Right hindlimb (tissue), 1 donor: ENCODE data around the gene ULBP3.

Experiments
- DNase-seq: peaks from one replicate; pipeline ENCODE4 v3.0.0-alpha.2; 2018

Gene ULBP3

DNA sequence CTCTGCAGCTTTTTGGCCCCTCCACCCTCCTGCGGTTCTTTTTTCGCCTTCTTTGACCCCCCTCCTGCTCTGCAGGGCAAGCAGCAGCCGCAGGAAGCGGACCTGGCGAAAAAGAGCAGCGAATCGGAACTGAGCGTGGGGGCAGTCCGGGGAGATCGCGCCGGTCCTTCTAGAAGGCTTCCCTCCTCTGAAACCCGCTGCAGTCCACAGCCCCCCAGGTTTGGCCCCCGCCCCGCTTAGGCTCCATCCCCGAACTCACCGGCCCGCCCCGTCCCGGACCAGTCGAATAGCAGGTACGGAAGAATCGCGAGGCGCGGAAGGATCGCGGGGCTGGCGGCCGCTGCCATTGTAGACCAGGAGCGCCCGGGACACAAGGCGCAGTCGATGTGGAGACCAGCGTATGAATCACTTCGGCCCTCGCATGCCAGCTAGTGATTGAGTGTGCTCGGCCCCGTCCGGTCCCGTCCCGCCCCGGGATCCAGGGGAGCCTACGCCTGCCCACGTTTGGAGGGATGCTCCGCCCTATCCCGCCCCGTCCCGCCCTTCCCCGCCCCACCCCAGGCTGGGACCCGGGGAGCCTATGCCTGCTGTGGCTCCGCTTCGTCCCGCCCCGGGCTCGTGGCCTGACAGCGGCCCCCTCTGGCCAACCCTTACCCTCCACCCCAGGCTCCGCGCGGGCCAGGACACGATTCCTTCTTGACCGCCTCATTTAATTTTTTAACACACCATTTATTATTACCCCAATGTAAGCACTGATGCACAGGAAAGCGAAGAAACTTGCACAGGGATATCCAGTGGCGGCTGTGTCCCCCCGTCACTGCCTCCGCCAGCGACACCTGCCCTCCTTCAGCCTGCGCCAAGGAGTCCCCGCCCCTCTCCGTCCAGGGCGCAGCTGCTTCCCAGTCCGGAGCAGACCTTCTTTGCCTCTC, at the start of gene ULBP3:
Gene ULBP3, minus strand, starts transcription at position 402 of the 929 bp plus-strand sequence. Its CDS starts 55 bp downstream, at position 347.
- DNase-seq, result peak; percentile 95

DNA sequence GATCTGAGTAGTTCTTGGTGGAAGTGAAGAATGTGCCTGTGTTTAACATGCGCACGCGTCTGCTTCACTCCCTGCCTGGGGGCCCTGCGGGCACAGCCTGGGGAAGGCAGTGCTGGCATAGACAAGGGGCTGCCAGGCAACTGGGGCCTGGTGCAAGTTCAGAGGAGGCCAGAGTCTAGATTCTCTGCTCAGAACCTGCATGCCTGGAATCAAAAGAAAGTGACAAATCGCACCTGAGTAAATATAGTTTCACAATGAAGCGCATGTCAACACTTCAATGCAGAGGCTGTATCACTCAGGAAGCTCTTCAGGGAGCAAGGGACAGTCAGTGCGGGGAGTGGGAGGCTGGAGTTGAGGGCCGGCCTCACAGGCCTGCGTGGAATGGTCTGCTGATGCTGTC, 49.7 kb upstream of the ULBP3 start:
- peak; percentile 29 for DNase-seq

DNA sequence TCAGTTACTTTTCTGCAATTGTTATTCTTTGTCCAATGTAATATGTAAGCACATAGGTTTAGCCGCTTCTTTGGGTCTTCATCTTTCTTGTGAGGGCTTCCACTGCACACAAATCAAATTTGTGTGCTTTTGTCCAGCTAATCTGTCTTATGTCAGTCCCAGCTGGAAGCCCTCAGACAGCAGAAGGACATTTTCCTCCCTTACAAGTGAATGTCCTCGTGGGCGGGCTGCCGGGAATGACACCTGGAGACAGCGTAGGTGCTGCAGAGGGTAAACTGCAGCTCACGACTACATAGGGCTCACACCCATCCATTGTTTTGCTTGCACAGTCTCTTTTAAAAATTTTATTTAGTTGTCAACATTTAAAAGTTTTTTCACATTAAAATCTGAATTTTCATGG, 49.3 kb upstream of the ULBP3 start:
- DNase-seq, result no peak

DNA sequence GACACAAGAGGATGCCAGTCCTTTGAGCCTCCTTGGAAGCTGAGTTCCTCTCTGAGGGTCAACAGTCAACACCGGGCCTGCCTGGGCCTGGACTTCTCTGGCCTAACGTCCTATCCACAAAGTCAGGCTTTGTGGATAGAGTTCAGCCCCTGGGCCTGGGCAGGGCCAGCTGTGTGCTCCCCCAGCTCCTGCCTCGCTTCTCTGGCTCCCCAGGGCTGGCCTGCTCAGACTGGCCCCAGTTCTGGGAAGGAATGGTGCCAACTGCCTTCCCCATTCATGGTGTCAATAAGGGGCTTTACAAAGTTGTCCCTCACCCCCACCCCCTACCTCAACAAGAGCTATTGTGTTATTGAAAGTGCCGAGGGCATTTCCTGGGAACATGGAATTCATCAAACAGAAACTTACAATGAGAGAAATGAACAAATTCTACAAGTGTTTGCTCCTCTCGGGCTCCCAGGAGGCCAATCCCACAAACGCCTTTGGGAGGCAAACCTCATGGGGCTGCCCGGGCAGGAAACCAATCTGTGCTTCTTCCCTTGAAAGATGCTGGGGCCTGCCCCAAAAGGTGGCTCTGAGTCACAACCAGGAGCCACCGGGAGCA, 47.4 kb upstream of the ULBP3 start:
- no peak for DNase-seq

DNA sequence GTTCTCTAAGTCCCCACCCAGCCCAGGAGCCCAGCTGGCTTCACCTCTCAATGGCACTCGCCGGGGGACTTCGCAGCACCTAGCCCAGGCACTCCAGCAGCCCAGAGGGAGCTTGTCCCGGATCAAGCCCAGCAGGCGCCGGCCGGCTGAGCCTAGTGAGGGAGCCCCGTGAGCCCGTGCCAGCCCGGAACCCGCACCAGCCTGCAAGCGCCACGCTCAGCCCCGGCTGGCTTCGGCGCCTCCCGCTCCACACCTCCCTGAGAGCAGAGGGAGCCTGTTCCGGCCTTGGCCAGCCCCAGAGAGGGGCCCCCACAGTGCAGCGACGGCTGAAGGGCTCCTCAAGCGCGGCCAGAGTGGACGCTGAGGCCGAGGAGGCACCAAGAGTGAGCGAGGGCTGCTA, 46.8 kb upstream of the ULBP3 start:
- no peak for DNase-seq

DNA sequence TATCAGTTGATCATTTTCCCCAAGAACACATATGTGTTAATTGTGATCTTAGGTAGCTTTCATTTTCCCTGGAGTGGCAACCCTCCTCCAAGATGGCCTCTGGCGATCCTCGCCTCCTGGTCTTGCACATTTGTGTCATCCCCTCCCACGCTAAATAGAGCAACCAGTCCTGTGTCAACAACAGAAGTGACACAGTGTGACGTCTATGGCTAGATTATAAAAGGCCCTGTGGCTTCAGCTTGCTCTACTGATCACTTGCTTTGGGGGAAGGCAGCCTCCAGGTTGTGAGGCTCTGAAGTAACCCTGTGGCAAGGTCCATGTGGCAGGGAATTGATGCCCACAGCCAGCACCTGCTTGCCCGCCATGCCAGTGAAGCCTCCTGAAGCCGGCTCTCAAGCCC, 43.3 kb upstream of the ULBP3 start:
- DNase-seq, result no peak

DNA sequence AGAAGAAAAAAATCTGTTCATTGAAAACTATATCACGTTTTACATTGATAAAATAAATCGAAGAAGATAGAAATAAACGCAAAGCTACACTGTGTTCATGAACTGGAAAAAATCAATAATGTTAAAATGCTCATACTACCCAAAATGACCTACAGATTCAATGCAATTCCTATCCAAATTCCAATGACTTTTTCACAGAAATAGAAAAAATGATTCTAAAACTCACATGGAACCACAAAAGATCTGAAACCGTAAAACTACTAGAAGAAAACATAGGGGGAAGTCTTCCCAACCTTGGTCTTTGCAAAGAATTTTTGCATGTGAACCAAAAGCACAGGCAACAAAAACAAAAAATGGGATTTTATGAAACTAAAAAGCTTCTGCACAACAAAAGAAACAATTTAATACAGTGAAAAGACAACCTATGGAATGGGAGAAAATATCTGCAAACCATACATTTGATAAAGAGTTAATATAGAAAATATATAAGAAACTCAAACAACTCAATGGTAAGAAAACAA, 33.9 kb upstream of the ULBP3 start:
- DNase-seq, result no peak

DNA sequence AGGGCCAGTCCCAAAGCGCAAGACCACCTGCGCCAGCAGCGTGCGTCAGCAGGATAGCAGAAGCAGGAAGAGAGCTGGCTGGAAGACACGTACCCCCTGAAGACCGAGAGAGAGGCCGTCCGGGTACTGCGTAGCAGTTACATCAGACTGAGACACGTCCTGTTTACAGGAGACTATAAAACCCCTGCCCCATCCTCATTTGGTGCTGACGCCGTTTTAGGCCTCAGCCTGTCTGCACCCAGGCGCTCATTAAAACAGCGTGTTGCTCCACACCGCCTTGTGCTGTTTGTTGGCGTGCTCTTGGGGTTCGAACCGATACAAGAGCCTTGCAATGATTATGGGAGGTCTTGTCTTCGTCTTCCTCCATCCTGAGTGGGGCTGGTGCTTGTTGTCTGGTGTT, 31.8 kb upstream of the ULBP3 start:
- no peak for DNase-seq

DNA sequence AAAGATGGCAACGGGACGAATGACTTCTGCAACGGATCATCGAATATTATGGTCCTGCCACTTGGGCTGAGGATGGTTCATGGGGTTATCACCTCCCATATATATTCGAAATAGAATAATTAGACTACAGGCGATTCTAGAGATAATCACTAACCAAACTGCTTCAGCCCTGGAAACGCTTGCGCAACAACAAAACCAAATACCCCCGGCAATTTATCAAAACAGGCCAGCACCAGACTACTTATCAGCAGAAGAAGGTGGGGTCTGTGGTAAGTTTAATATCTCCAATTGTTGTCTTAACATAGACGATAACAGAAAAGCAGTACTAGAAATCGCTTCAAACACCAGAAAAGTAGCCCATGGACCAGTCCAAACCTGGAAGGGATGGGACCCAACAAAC, 31.0 kb upstream of the ULBP3 start:
- no peak for DNase-seq

DNA sequence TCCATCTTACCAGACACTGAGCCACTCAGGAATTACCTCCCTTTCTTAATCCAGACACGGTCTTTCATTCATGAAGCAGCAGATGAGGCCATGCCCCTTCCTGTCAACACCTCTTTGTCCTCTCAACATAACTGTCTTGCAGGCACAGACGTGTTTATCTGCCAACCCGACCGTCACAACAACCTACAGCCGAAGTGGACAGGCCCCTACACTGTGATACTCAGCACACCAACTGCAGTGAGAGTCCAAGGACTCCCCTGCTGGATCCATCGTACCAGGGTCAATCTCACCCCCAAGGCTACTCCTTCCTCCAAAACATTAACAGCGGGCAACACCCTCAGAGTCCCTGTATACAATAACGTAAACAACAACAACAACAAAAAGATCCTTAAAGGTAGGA, 30.6 kb upstream of the ULBP3 start:
- DNase-seq, result no peak

DNA sequence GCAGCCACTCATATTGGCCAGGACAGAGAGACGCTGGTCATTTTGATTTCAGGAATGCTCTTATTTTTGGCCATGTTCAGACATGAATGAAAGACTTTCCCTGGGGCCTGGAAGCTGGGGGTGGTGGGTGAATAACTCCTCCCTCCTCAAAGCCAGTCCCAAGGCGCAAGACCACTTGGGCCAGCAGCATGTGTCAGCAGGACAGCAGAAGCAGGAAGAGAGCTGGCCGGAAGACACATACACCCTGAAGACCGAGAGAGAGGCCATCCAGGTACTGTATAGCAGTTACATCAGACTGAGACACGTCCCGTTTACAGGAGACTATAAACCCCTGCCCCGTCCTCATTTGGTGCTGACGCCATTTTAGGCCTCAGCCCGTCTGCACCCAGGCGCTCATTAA, 29.2 kb upstream of the ULBP3 start:
- no peak for DNase-seq

DNA sequence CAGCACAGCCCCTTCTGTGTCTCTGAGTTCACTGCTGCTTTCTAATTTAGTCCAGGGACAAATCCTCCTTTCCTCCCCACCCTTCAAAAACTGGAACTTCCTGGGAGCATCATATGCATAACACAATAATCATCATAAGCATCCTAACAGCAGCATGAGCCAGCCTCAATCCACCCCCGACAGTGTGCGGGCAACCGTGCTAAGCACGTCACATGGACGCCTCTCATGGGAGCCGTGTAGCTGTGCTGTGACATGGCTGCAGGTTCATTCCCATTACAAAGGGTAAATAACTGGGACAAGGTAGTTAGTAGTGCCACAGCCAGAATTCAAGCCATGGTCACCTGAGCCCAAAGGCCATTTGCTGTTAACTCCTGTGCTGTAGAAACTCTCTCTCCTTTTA, 24.5 kb upstream of the ULBP3 start:
- no peak for DNase-seq

DNA sequence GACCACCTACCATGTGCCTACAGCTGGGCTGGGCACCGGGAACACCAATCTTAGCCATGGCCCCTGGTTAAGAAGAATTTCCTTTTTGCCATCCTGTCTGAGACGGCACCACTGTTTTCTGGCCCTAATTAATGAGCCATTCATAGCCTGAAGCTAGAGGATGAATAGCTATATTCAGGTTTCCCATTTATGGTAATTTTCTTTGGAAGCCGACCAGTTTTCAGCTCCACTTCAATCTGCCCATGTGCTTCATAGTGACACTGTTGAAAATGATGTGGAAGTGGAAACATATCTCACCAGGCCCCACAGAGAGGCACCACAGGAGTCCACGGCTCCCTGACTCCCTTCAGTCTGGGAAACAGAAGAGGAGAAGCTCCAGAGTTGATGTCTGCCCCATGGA, 22.6 kb upstream of the ULBP3 start:
- no peak for DNase-seq

DNA sequence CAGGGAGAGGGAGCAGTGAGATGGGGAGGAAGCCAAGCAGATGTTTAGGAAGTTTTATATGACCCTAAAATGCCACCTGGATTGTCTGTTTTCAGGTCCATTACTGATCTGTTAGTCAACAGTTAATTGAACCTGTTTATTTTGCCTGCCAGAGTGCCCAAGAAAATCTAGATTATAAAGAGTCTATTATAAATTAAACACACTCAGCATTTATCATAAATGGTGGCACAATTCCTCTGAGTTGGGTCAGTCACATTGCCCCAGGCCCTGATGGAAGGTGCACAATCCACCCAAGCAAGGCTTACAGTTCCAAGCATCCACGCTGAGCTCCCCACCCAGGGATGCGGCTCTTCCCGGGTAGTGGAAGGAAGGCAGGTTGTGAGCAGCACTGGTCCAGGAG, 21.4 kb upstream of the ULBP3 start:
- DNase-seq, result no peak

DNA sequence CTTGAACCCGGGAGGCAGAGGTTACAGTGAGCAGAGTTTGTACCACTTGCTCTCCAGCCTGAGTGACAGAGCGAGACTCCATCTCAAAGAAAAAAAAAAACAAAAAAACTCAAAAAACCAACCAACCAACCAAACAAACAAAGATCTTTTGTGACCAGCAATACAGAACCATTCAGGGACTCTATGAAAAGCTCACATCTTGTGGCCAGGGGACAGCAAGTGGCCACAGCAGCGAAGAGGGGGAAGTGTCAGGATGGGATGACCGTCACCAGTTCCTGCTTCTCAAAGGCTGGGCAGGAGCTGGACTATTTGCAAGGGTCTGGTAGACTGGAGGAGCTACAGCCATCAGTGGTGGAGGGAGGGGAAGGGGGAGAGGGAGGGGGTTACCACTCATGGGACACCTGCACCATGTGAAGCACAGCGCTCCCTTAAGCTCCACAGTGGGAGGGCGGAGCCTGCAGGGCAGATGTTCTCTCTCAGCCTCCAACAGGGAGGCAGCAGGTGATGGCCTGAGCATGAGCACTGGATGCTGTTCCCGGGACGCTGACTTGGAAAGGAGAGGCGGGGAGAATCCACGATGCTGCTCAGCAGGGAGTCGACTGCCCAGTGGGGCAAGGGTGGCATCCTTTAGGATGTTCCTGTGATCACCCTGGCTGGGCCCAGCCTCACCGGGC, 19.7 kb upstream of the ULBP3 start:
- no peak for DNase-seq

DNA sequence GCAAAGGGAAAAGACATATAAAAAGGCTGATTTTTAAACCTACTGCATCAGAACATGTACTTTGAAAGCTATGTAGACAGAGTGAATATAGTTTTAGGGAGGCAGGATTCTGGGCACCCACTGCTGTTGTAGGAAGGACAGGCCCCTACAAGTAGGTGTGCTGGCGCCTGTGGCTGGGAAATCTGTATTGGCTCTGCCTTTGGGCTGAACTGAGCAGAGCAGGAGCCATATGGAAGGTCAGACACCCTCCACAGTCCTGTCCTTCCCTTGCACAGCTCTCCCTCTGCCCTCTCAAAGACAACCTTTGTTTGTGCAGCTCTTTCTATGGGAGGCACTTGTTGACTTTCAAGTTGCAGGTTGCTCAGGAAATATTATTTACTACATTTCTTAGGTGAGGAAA, 18.4 kb upstream of the ULBP3 start:
- no peak for DNase-seq

DNA sequence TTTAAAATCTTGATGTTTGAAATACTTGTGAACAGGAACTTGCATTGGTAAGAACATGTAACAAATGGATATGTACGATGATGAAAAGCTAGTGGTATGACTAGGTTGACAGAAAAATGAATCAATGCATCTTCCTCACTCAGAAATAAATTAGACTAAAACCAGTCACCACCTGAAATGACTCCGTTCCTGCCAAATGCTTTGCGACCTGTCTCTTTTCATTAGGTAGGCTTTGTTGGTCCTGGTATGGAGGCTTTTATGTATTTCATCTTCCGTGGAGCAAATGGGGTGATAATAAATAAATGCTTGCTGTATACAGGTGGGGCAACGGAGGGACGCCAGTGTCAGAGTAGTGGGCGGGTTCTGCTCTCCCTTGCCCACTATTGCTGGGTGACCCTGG, 17.1 kb upstream of the ULBP3 start:
- no peak for DNase-seq

DNA sequence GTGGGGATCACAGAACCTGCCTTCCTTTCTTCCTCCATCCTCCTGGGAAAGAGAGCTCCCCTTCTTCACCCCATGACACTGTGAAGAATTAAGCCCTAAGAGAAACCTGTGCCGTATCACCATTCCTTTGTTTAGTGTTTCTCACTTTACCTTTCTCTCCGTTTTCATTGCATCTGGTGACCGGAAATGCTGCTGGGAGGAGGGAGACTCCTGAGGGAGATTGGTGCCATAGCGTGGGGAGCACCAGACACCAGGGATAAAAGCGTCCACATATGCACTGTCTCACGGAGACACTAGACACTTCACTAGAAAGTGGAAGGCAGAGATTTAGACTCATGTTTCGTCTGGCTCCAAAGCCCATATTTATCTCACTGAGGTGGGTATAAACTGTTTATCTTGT, 15.5 kb upstream of the ULBP3 start:
- no peak for DNase-seq

DNA sequence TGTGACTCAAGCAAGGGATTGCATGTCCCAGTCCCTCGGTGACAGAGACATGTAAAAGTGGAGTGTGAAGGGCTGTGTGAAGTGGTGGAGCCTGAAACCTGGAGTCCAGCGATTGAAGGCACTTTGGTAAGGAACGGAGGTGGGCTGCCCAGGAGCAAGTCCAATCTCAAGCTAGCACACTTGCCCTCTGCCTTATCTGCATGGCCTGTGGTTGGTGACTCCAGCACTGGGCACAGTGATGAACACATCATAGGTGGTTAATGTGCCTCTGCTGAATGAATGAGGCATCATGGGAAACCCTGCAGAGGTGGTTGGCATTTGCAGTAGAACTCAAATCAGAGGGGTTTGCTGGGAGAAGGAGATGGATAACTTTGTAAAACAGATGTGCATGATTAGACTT, 14.9 kb upstream of the ULBP3 start:
- no peak for DNase-seq

DNA sequence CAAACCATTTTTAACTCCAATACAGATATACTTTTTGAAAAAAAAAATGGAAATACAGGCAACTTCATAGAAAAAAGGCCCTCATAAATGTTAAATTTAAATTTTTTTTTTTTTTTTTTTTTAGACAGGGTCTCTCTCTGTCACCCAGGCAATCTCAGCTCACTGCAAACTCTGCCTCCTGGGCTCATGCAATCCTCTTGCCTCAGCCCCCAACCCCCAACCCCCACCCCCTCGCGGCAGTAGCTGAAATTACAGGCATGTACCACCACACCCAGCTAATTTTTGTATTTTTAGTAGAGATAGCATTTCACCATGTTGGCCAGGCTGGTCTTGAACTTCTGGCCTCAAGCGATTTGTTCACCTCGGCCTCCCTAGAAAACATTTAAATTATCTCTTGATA, 12.8 kb upstream of the ULBP3 start:
- DNase-seq, result no peak

DNA sequence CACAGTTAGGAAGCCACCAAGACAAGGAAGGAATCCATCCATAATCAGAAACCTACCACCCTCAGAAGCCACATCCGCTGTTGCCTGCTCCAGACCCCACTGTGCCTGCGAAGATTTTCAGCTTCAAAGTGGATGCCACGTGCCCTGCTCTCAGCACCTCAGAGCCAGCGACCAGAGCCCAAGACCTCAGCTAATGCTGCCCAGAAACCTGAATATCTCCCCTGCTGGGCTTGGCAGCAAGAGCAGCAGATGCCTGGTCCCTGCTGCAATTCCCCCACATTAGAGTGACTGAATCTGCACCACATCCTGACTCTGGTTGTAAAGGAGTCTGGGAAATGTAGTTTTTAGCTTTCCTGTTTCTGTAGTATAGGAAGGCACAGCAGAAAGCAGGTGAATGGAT, 10.7 kb upstream of the ULBP3 start:
- no peak for DNase-seq

DNA sequence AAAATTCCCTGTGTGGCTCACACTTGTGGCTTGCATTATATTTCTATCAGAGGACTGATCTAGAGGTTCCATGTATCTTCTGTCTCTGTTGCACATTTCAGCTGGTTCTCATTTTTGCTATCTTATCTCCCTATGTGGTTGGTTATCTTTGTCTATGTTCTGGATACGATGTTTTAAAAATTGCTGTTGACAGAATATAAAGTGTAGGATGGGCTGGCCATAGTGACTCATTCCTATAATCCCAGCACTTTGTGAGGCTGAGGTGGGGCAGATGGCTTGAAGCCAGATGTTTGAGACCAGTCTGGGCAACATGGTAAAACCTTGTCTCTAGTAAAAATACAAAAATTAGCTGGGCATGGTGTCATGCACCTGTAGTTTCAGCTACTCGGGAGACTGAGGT, 9.9 kb upstream of the ULBP3 start:
- DNase-seq, result no peak

DNA sequence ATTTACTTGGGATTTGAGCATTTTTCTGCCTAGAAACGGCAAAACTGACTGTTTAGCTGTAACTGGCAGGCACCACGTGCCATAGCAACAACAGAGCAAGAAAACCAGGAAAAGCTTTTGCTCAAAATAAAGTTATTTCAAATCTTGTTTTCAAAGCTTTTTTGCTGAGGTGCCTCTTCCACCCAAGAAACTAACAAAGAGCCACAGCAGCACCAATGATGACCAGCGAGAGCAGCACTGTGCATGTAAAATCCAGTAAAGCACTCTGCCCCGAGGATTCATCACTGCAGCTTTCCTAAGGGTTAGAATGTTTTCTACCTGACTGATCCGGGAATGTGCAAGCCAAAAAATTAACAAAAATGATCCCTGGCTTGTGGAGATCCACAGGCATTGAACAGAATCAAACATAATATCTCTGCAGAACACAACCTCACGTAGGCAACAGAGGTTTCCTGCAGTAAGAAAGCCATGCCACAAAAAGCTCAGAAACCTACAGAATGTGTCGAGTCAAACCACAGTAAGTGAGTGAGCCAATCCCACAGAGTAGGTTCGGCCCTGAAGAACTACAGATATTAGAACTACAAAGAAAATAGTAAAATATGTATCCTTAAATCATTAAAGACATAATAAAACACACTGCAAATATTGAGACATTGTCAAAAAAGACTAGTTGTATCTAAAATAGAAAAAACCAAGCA, 7.4 kb upstream of the ULBP3 start:
- DNase-seq, result no peak
